KOPT-K1 (cell line): ENCODE data around the gene ALAS2.
"Not testable (repeated sequence)": the region's sequence is repeated elsewhere in the genome, so short reads cannot be mapped to it uniquely, and the experiment has no call there.

Experiments used
- H3K27ac ChIP-seq: fragments of 200-600 bp; sonication (generic); 2 replicates; pipeline ENCODE4 v1.5.1; 2016; ENCODE audit warnings: antibody characterized with exemption, mild to moderate bottlenecking, low read depth, low read length; ENCODE audit not compliant: poor library complexity, severe bottlenecking
- H3K36me3 ChIP-seq: fragments of 200-600 bp; sonication (generic); 2 replicates; pipeline ENCODE4 v1.5.1; 2017; ENCODE audit warnings: antibody characterized with exemption, mild to moderate bottlenecking, low read length, moderate library complexity; ENCODE audit not compliant: insufficient read depth
- H3K9me3 ChIP-seq: fragments of 200-600 bp; sonication (generic); 2 replicates; pipeline ENCODE4 v1.5.1; 2017; ENCODE audit warnings: antibody characterized with exemption, low read length, mild to moderate bottlenecking; ENCODE audit not compliant: insufficient read depth, poor library complexity, severe bottlenecking

Gene ALAS2

DNA sequence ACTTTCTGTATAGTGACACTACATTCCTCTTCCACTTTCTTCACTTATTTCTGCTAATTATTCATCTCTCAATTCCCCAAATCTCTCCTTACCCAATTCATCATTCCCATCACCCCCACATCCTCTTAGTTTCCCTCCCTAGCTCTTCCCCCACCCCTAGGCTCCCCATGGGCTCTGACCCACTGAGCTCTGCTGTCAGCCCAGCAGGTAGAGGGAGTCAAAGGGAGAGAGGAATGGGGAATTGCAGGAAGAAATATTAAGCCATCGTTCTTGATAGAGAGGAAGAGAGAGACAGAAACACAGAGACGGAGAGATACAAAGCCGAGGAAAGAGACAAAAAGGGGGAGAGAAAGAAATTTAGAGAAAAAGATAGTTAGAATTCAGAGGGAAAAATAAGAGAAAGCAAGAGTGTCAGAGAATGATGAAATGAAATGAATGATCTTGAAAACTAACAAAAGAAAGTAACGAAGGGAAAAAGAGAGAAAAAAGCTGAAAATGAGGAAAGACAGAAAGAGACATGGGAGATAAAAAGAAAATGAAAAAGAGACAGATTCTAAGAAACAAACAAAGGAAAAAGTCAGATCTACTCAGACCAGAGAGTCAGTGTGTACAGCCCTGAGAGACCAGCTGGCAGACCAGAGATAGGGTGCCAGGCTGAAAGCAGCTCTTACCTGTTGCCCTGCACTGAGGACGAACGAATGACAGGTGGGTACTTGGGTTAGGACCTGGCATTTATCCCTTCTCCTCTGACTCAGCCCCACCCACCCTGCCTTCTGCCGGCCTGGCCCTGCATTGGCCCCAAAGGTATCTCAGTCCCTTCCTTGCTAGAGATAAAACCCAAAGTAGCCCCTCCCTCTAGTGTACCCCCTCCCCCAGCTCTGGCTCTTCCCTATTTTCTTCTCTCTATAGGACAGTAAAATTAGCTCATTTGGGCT, at the start of gene ALAS2:
ALAS2 (minus strand) TSS at position 707 of the 935 bp plus-strand sequence. CDS start 4,977 bp downstream, outside the sequence.
- H3K27ac ChIP-seq, result no peak within 1 kb of the TSS

GRCh38 chrX:55074851-55075467, 44.2 kb upstream of the ALAS2 start, which contains the start of gene PAGE2B:
PAGE2B (plus strand) TSS chrX:55075030; CDS start chrX:55076042, 1,012 bp downstream.
- Histone ChIP-seq H3K27ac (no peak within 1 kb of the TSS), H3K9me3 (no peaks in the 10 kb centered on the region), H3K36me3 (no peaks in the 10 kb centered on the region)

More for the DNA sequence above, at the start of gene ALAS2:
- Histone ChIP-seq H3K36me3 (no peaks in the 10 kb centered on the region), H3K9me3 (no peaks in the 10 kb centered on the region)

- Histone ChIP-seq H3K36me3 (no peaks in the 10 kb centered on the region), H3K27ac (no peak overlapping the region), H3K9me3 (no peaks in the 10 kb centered on the region)
Measured at GRCh38 chrX:55072286-55072685, 41.5 kb upstream of the ALAS2 start.

DNA sequence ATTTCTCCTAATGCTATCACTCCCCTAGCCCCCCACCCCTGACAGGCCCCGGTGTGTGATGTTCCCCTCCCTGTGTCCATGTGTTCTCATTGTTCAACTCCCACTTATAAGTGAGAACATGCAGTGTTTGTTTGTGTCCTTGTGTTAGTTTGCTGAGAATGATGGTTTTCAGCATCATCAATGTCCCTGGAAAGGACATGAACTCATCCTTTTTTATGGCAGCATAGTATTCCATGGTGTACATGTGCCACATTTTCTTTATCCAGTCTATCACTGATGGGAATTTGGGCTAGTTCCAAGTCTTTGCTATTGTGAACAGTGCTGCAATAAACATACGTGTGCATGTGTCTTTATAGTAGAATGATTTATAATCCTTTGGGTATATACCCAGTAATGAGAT, 36.4 kb upstream of the ALAS2 start:
- H3K9me3 ChIP-seq, H3K36me3 ChIP-seq: not testable (repeated sequence)

DNA sequence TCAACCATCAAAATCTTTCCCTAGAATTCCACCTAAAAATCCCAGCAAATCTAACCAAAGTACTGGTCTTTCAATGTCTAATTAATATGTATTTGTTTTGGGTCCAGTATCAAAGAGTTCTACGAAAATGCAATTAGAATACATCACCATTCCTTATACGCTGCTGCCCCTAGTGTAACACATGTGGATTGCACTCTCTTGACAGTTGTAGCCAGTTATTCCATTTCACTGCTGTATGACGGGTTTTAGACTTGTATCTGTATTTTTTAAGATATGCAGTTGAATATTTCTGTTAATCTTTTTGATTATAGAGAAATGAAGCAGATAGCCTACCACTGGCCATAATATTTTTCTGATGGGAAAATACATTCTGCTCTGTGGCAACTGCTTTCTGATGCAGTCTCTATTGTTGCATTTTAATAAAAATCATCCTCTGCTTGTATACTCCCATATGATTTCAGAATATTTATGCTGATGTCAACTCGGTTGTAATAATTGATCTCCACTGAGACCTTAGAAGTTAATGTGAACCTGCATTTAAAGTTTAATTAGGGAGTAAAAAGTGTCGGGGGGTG, 27.0 kb upstream of the ALAS2 start:
- no peaks in the 10 kb centered on the region for H3K36me3 ChIP-seq
- H3K27ac ChIP-seq, result no peak overlapping the region
- no peaks in the 10 kb centered on the region for H3K9me3 ChIP-seq

More for the DNA sequence above, 36.4 kb upstream of the ALAS2 start:
- not testable (repeated sequence) for H3K27ac ChIP-seq

- H3K27ac ChIP-seq, result no peak overlapping the region
- no peaks in the 10 kb centered on the region for H3K9me3 ChIP-seq
- no peaks in the 10 kb centered on the region for H3K36me3 ChIP-seq
Measured at GRCh38 chrX:55056820-55057674, 26.3 kb upstream of the ALAS2 start.

GRCh38 chrX:55050599-55050998, 19.8 kb upstream of the ALAS2 start:
- not testable (repeated sequence) for H3K27ac ChIP-seq, H3K9me3 ChIP-seq, H3K36me3 ChIP-seq

GRCh38 chrX:55041514-55041913, 10.7 kb upstream of the ALAS2 start:
- H3K9me3 ChIP-seq, result no peaks in the 10 kb centered on the region
- no peaks in the 10 kb centered on the region for H3K36me3 ChIP-seq
- no peak overlapping the region for H3K27ac ChIP-seq

- Histone ChIP-seq H3K36me3 (no peaks in the 10 kb centered on the region), H3K27ac (no peak overlapping the region), H3K9me3 (no peaks in the 10 kb centered on the region)
Measured at GRCh38 chrX:55039471-55039870, 8.7 kb upstream of the ALAS2 start.

DNA sequence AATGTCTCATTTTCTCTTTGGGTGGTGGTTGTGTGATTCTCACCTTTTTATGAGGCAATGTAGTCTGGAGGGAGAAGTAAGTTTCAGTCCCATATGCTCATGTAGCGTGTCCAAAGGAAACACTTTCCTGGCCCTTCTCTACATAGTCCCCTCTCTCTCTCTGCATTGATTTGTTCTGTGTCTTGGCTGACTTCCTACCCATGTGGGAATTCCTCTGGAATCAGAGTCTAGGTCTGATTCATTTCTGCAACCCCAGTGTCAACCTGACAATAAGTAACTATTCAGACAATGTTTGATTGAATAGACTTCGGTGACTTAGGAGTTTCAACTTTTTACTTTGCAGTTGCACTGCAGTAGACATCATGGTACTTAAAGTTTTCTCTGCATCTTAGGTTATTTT, 2.7 kb upstream of the ALAS2 start:
- no peak overlapping the region for H3K27ac ChIP-seq
- H3K36me3 ChIP-seq, result no peaks in the 10 kb centered on the region
- no peaks in the 10 kb centered on the region for H3K9me3 ChIP-seq

GRCh38 chrX:55029291-55029690, 1.5 kb downstream of the ALAS2 start:
- Histone ChIP-seq H3K9me3 (no peaks in the 10 kb centered on the region), H3K36me3 (no peaks in the 10 kb centered on the region), H3K27ac (no peak overlapping the region)

- Histone ChIP-seq H3K9me3 (no peaks in the 10 kb centered on the region), H3K27ac (no peak overlapping the region), H3K36me3 (no peaks in the 10 kb centered on the region)
Measured at GRCh38 chrX:55028611-55029010, 2.2 kb downstream of the ALAS2 start.

- Histone ChIP-seq H3K9me3 (no peaks in the 10 kb centered on the region), H3K36me3 (no peaks in the 10 kb centered on the region), H3K27ac (no peak overlapping the region)
Measured at GRCh38 chrX:55028040-55028439, 2.7 kb downstream of the ALAS2 start.

DNA sequence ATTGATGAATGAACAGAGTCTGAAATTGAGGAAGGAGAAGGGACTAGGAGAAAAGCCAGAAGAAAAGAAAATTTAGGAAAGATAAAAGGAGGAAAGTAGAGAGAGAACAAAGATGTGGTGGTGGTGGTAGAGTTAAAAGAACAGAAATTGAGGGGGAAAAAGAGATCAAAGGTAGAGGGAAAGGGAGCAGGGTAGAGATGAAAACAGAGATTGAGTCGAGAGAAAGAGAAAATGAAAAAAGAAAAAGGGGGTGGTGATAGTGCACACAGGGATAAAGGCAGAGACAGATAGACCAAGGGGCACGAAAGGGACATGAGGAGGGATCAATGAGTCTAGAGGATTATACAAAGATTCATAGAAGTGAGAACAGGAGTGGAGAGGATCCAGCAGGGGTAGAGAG, 3.9 kb downstream of the ALAS2 start:
- no peaks in the 10 kb centered on the region for H3K36me3 ChIP-seq
- no peaks in the 10 kb centered on the region for H3K9me3 ChIP-seq
- H3K27ac ChIP-seq, result no peak overlapping the region
